ENCODE measurements around the gene CLINT1. TPM values are rescaled to one million over a fixed set of nuclear protein-coding genes. Genes with fewer than 3 reads are reported as not detected.

CLINT1 gene
- total RNA-seq, 1 experiment from 2014 or later, result 69.2 TPM

DNA sequence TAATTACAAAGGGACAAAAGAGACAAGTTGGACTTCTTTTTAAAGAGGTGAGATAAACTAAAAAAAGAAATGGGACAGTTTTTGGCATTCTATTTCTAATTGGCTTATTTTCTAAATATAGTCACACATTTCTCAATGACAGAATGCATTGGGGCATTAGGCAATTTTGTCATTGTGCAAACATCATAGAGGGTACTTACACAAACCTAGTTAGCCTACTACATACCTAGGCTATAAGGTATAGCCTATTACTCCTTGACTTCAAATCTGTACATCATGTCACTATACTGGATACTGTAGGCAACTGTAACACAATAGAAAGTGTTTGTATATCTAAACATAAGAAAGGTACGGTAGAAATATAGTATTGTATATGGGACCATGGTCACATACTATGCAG is 59.4 kb downstream of the CLINT1 start (continued):
- TF ChIP-seq ZBTB33 (IDR thresholded peaks at IDR 0.05; ENCODE audit: extremely low read depth, insufficient replicate concordance, low read length) (no peak), ZFX (IDR thresholded peaks at IDR 0.05) (no peak), REST (IDR thresholded peaks at IDR 0.05; ENCODE audit: low read depth) (no peak), YY1 (IDR thresholded peaks at IDR 0.05; ENCODE audit: extremely low read depth, insufficient replicate concordance, low read depth, low read length) (no peak), CEBPB (IDR thresholded peaks at IDR 0.05; ENCODE audit: low read depth) (no peak), JUND (IDR thresholded peaks at IDR 0.05) (no peak)

- no peak overlapping the region for H3K4me3 ChIP-seq (replicated peaks in 1 of 2; ENCODE audit: low read depth in 1 of 2, low read length in 2 of 2)
- DNase-seq (ENCODE audit: low read depth, low spot score) (no peak), ATAC-seq (no peak)
- ChIA-PET RAD21 (ENCODE audit: low non-redundant PET in 1 of 2, low total read pairs in 2 of 2, uncharacterized antibody in 2 of 2, unreplicated experiment in 2 of 2) (no interaction called here), CTCF (no interaction called here), POLR2A (no interaction called here)
- H3K27me3 ChIP-seq (ENCODE audit: insufficient read depth, low read length), result no peaks in the 10 kb centered on the region
- H3K27ac ChIP-seq (ENCODE audit: low read depth, low read length), result no peak overlapping the region
- no peak overlapping the region for H2AFZ ChIP-seq (ENCODE audit: low read depth, low read length, poor library complexity, severe bottlenecking)
- no peaks in the 10 kb centered on the region for H3K4me1 ChIP-seq (ENCODE audit: control insufficient read depth in 1 of 2, insufficient read depth in 2 of 2, low read length in 2 of 2)
- intact Hi-C loops (cut with micrococcal nuclease), result no loop called here
- H4K20me1 ChIP-seq (ENCODE audit: insufficient read depth), result no peaks in the 10 kb centered on the region
- TF ChIP-seq ELF1 (IDR thresholded peaks at IDR 0.05; ENCODE audit: borderline replicate concordance, low read depth) (no peak), FOSL1 (IDR thresholded peaks at IDR 0.05; ENCODE audit: low read depth) (no peak), ZFX (IDR thresholded peaks at IDR 0.05) (no peak), EGR1 (IDR thresholded peaks at IDR 0.05; ENCODE audit: low read depth) (no peak), MAX (IDR thresholded peaks at IDR 0.05) (no peak), RAD21 (IDR thresholded peaks at IDR 0.05; ENCODE audit: low read depth) (no peak), POLR2A (IDR thresholded peaks at IDR 0.05; ENCODE audit: borderline replicate concordance, extremely low read depth, insufficient read depth, insufficient read length) (no peak)
- TF ChIP-seq, protein P1, sequence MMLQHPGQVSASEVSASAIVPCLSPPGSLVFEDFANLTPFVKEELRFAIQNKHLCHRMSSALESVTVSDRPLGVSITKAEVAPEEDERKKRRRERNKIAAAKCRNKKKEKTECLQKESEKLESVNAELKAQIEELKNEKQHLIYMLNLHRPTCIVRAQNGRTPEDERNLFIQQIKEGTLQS (IDR thresholded peaks at IDR 0.05), result no peak
- peaks cover 4 to 5% of the 10 kb centered on the region in 2 experiments; a peak in 2 of 4 replicates for H3K36me3 ChIP-seq (ENCODE audit: control insufficient read depth in 1 of 2, insufficient read depth in 2 of 2, low read length in 2 of 2)
- H3K9me2 ChIP-seq (ENCODE audit: insufficient read depth), result no peaks in the 10 kb centered on the region
- H3K9ac ChIP-seq (ENCODE audit: low read length), result no peak overlapping the region
- H3K79me2 ChIP-seq (ENCODE audit: insufficient read depth, low read length), result no peaks in the 10 kb centered on the region
- no peak overlapping the region for H3K4me2 ChIP-seq (ENCODE audit: low read length)
- H3K9me3 ChIP-seq (ENCODE audit: control insufficient read depth in 1 of 2, insufficient read depth in 1 of 2, low read depth in 1 of 2, low read length in 2 of 2), result no peaks in the 10 kb centered on the region
- no TSS peak for BruUV-seq (replicated peaks)
These were observed 65.6 kb downstream of the CLINT1 start for GRCh38 chr5:157793301-157793700.

All from HCT116 (cell line).